H9 (cell line): ENCODE data around the gene KLRK1. TPM values are rescaled to one million over a fixed set of nuclear protein-coding genes. Genes with fewer than 3 reads are reported as not detected.

ENCODE experiments used
- DNase-seq: peaks from one replicate; pipeline ENCODE4 v3.0.0-alpha.2; 2017
- H2AFZ ChIP-seq: one replicate; pipeline ENCODE4 v1.6.1; 2013; ENCODE audit warnings: mild to moderate bottlenecking, low read length, control low read depth, moderate library complexity
- H2AK5ac ChIP-seq: 2 replicates; pipeline ENCODE4 v1.6.1; 2013; ENCODE audit warnings: low read length, control low read depth, mixed read lengths; ENCODE audit not compliant: insufficient read length
- H2BK120ac ChIP-seq: one replicate; pipeline ENCODE4 v1.6.1; 2013; ENCODE audit warnings: low read depth, mild to moderate bottlenecking, low read length, control low read depth, inconsistent platforms; ENCODE audit not compliant: poor library complexity, severe bottlenecking
- H2BK12ac ChIP-seq: 2 replicates; pipeline ENCODE4 v1.6.1; 2013; ENCODE audit warnings: low read length, control low read depth, mixed read lengths, low read depth; ENCODE audit not compliant: insufficient read length
- H2BK15ac ChIP-seq: 2 replicates; pipeline ENCODE4 v1.6.1; 2013; ENCODE audit warnings: low read depth, low read length, control low read depth
- H2BK20ac ChIP-seq: one replicate; pipeline ENCODE4 v1.6.1; 2013; ENCODE audit warnings: low read depth, mild to moderate bottlenecking, low read length, control low read depth, inconsistent platforms; ENCODE audit not compliant: poor library complexity, severe bottlenecking
- H2BK5ac ChIP-seq: 2 replicates; pipeline ENCODE4 v1.6.1; 2013; ENCODE audit warnings: low read length, control low read depth, mixed read lengths; ENCODE audit not compliant: insufficient read length
- H3K14ac ChIP-seq: 2 replicates; pipeline ENCODE4 v1.6.1; 2013; ENCODE audit warnings: low read length, control low read depth; ENCODE audit not compliant: insufficient read depth
- H3K18ac ChIP-seq: 2 replicates; pipeline ENCODE4 v1.6.1; 2013; ENCODE audit warnings: low read depth, mild to moderate bottlenecking, mixed read lengths, low read length, control low read depth; ENCODE audit not compliant: insufficient read length
- H3K23ac ChIP-seq: 2 replicates; pipeline ENCODE4 v1.6.1; 2013; ENCODE audit warnings: low read length, control low read depth, mixed read lengths, low read depth; ENCODE audit not compliant: insufficient read length
- H3K23me2 ChIP-seq: 2 replicates; pipeline ENCODE4 v1.6.1; 2013; ENCODE audit warnings: low read depth, mild to moderate bottlenecking, mixed read lengths, low read length, control low read depth; ENCODE audit not compliant: insufficient read length, poor library complexity, severe bottlenecking
- H3K27ac ChIP-seq: 2 replicates; pipeline ENCODE4 v1.5.1; 2013; ENCODE audit warnings: low read length, control low read depth, mixed read lengths, low read depth; ENCODE audit not compliant: insufficient read length
- H3K27me3 ChIP-seq: 2 replicates; pipeline ENCODE4 v1.6.1; 2013; ENCODE audit warnings: low read length, control low read depth, inconsistent platforms; ENCODE audit not compliant: insufficient read depth
- H3K4ac ChIP-seq: 2 replicates; pipeline ENCODE4 v1.6.1; 2013; ENCODE audit warnings: low read depth, mild to moderate bottlenecking, control low read depth, inconsistent platforms, low read length, moderate library complexity
- H3K4me1 ChIP-seq: 2 replicates; pipeline ENCODE4 v1.6.1; 2013; ENCODE audit warnings: low read length, control low read depth, inconsistent platforms; ENCODE audit not compliant: insufficient read depth
- H3K4me2 ChIP-seq: 2 replicates; pipeline ENCODE4 v1.6.1; 2013; ENCODE audit warnings: low read length, control low read depth, mixed read lengths; ENCODE audit not compliant: insufficient read length, insufficient read depth
- H3K56ac ChIP-seq: 2 replicates; pipeline ENCODE4 v1.6.1; 2013; ENCODE audit warnings: low read depth, mild to moderate bottlenecking, mixed read lengths, low read length, control low read depth; ENCODE audit not compliant: insufficient read length
- H3K79me1 ChIP-seq: 2 replicates; pipeline ENCODE4 v1.6.1; 2013; ENCODE audit warnings: low read depth, mild to moderate bottlenecking, moderate library complexity, low read length, control low read depth, inconsistent platforms; ENCODE audit not compliant: insufficient read depth, poor library complexity, severe bottlenecking
- H3K79me2 ChIP-seq: 2 replicates; pipeline ENCODE4 v1.6.1; 2013; ENCODE audit warnings: low read length, control low read depth, inconsistent platforms; ENCODE audit not compliant: insufficient read depth
- H3K9ac ChIP-seq: 2 replicates; pipeline ENCODE4 v1.6.1; 2013; ENCODE audit warnings: low read length, control low read depth, mixed read lengths; ENCODE audit not compliant: insufficient read length; ENCODE audit errors: extremely low read depth
- H3K9me3 ChIP-seq: one replicate; pipeline ENCODE4 v1.6.1; 2013; ENCODE audit warnings: low read depth, low read length, inconsistent platforms; ENCODE audit not compliant: control insufficient read depth
- H3T11ph ChIP-seq: one replicate; pipeline ENCODE4 v1.6.1; 2013; ENCODE audit warnings: mild to moderate bottlenecking, low read length, control low read depth, inconsistent platforms
- H4K20me1 ChIP-seq: one replicate; pipeline ENCODE4 v1.6.1; 2013; ENCODE audit not compliant: control insufficient read depth, insufficient read length, insufficient read depth
- H4K5ac ChIP-seq: 2 replicates; pipeline ENCODE4 v1.6.1; 2013; ENCODE audit warnings: low read depth, mild to moderate bottlenecking, mixed read lengths, low read length, control low read depth; ENCODE audit not compliant: insufficient read length
- H4K8ac ChIP-seq: replicated peaks from 2 replicates; pipeline ENCODE4 v1.6.1; 2013; ENCODE audit warnings: low read length, control low read depth, mixed read lengths, low read depth; ENCODE audit not compliant: insufficient read length
- H4K91ac ChIP-seq: 2 replicates; pipeline ENCODE4 v1.6.1; 2013; ENCODE audit warnings: low read depth, mild to moderate bottlenecking, moderate library complexity, mixed read lengths, low read length, control low read depth; ENCODE audit not compliant: insufficient read length
- H3K27ac Mint-ChIP-seq, 3 experiments: 2 replicates in 2 of 3; 3 replicates in 1 of 3; pipeline ENCODE4 v1.8.0; 2020 to 2021; ENCODE audit warnings: mixed read lengths in 3 of 3, mild to moderate bottlenecking in 1 of 3, moderate library complexity in 1 of 3
- H3K27me3 Mint-ChIP-seq: 2 replicates; pipeline ENCODE4 v1.8.0; 2021; ENCODE audit warnings: low read depth, mild to moderate bottlenecking, moderate library complexity, mixed read lengths
- H3K36me3 Mint-ChIP-seq, 3 experiments: 2 replicates in 2 of 3; 3 replicates in 1 of 3; pipeline ENCODE4 v1.8.0; 2020 to 2021; ENCODE audit warnings: low read depth in 3 of 3, mixed read lengths in 3 of 3; ENCODE audit not compliant: insufficient read depth in 1 of 3
- H3K4me1 Mint-ChIP-seq, 2 experiments: 2 replicates each; pipeline ENCODE4 v1.8.0; 2020; ENCODE audit warnings: mixed read lengths in 2 of 2
- H3K4me3 Mint-ChIP-seq, 2 experiments: 2 replicates in 1 of 2; 3 replicates in 1 of 2; pipeline ENCODE4 v1.8.0; 2020 to 2021; ENCODE audit warnings: mild to moderate bottlenecking in 2 of 2, mixed read lengths in 2 of 2, moderate library complexity in 1 of 2
- H3K9me3 Mint-ChIP-seq, 2 experiments: 2 replicates in 1 of 2; 3 replicates in 1 of 2; pipeline ENCODE4 v1.8.0; 2020; ENCODE audit warnings: mild to moderate bottlenecking in 2 of 2, mixed read lengths in 2 of 2, moderate library complexity in 1 of 2
- WGBS: extraction: QIAGEN DNeasy Blood & Tissue Kit; methylation state at CpG from one replicate; pipeline ENCODE4 v1.1.7; 2013; ENCODE audit warnings: missing lambda C conversion rate, low lambda C conversion rate, mixed read lengths; ENCODE audit not compliant: insufficient read length; ENCODE audit errors: extremely low coverage; 5-methylcytosine and 5-hydroxymethylcytosine counted together
- total RNA-seq: library from RNA; stranded (reverse); gene quantifications from 2 replicates; pipeline ENCODE4 v1.2.1, GENCODE V29; 2021
- TF ChIP-seq, protein P1 (sequence below): fragments of 200-600 bp; sonication (generic); conservative IDR thresholded peaks from 3 replicates; pipeline ENCODE4 v1.8.0; 2021; ENCODE audit warnings: antibody characterized with exemption, mild to moderate bottlenecking

Gene KLRK1
- total RNA-seq, 1 experiment from 2014 or later, result not detected

DNA sequence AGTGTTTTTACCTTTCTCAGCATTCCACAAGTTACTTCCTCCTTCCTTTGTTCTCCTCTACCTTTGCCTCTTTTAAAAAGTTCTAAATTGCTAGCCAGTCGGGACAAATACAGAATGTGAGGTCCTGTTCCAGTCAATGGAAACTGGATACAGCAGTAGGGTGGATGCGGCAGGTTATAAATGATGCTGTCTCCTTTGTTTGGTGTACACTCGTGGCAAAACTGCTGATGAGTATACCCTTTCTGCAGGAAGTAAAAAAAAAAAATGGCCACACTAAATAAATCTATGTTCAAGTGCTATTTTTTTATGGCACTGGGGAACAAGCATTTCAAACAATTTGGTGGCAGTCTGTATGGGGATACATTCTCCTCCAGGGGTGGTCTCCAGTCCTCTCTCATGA lies 27.5 kb downstream of the KLRK1 start:
- no peak overlapping the region for H2BK20ac ChIP-seq
- H3K9me3 ChIP-seq, result no peaks in the 10 kb centered on the region
- H2AFZ ChIP-seq, result no peak overlapping the region
- DNase-seq, result no peak
- no peak overlapping the region for H4K5ac ChIP-seq
- peaks cover 12% of the 10 kb centered on the region for H3K23me2 ChIP-seq
- no peak overlapping the region for H2BK5ac ChIP-seq
- H3K9ac ChIP-seq, result no peak overlapping the region
- no peak overlapping the region for H3K27ac ChIP-seq
- no peak overlapping the region for H3K23ac ChIP-seq
- H4K91ac ChIP-seq, result no peak overlapping the region
- no CpG with 5 or more reads among the region's 3 CpGs for WGBS
- H3K4me1 ChIP-seq, result peaks cover 15% of the 10 kb centered on the region; the same call in 1 of the 2 replicates
- peaks cover 3 to 23% (median 3%) of the 10 kb centered on the region in 3 experiments; a peak in 6 of 7 replicates for H3K36me3 Mint-ChIP-seq
- no peak overlapping the region for H3K56ac ChIP-seq
- no peak overlapping the region for H4K8ac ChIP-seq
- no peak overlapping the region for H3K14ac ChIP-seq
- H2BK12ac ChIP-seq, result no peak overlapping the region
- H3K27ac Mint-ChIP-seq, result peak overlapping the region in 2 of 3 experiments; percentile 34 to 65; a peak in 4 of 7 replicates
- no peaks in the 10 kb centered on the region for H3K27me3 ChIP-seq
- H2BK120ac ChIP-seq, result no peak overlapping the region
- peaks cover 30% of the 10 kb centered on the region in 2 experiments for H3K4me1 Mint-ChIP-seq
- H2AK5ac ChIP-seq, result no peak overlapping the region
- no peak overlapping the region for H3K4me2 ChIP-seq
- H3K4me3 Mint-ChIP-seq, result no peak overlapping the region; a peak in 1 of 5 replicates
- H3K9me3 Mint-ChIP-seq, result peaks cover 7 to 8% of the 10 kb centered on the region in 2 experiments; a peak in 3 of 5 replicates
- H3K27me3 Mint-ChIP-seq, result no peaks in the 10 kb centered on the region; the same call in 1 of the 2 replicates
- H3K4ac ChIP-seq, result no peak overlapping the region
- no peaks in the 10 kb centered on the region for H3K79me2 ChIP-seq
- no peak overlapping the region for H3T11ph ChIP-seq
- H3K18ac ChIP-seq, result peak overlapping the region; percentile 59
- H4K20me1 ChIP-seq, result no peaks in the 10 kb centered on the region
- H3K79me1 ChIP-seq, result no peaks in the 10 kb centered on the region
- H2BK15ac ChIP-seq, result no peak overlapping the region
- TF ChIP-seq, protein P1, sequence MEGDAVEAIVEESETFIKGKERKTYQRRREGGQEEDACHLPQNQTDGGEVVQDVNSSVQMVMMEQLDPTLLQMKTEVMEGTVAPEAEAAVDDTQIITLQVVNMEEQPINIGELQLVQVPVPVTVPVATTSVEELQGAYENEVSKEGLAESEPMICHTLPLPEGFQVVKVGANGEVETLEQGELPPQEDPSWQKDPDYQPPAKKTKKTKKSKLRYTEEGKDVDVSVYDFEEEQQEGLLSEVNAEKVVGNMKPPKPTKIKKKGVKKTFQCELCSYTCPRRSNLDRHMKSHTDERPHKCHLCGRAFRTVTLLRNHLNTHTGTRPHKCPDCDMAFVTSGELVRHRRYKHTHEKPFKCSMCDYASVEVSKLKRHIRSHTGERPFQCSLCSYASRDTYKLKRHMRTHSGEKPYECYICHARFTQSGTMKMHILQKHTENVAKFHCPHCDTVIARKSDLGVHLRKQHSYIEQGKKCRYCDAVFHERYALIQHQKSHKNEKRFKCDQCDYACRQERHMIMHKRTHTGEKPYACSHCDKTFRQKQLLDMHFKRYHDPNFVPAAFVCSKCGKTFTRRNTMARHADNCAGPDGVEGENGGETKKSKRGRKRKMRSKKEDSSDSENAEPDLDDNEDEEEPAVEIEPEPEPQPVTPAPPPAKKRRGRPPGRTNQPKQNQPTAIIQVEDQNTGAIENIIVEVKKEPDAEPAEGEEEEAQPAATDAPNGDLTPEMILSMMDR, result no peak
